Activated CD8-positive, alpha-beta memory T cell treated with anti-CD3 and anti-CD28 coated beads, Interleukin-2, amount 10 ng/mL, durations not matched to agents 7 days and 5 days (primary cell): Measurements from ENCODE around the gene CAMK2B. TPM values are rescaled to one million over a fixed set of nuclear protein-coding genes. Genes with fewer than 3 reads are reported as not detected.

Source experiments
- ATAC-seq: fragments of 150-1000 bp; cut with Tn5 transposase; one replicate; pipeline ENCODE4 v1.10.0; 2021; ENCODE audit warnings: moderate library complexity
- CTCF ChIA-PET: fragments of 350-600 bp; sonication (Branson Sonifier 250); formaldehyde crosslinking; loops from one replicate; lab custom pipeline; 2021; ENCODE audit warnings: antibody characterized with exemption; lab: Charles Lee
- DNase-seq: peaks from one replicate; pipeline ENCODE4 v3.0.0-alpha.2; 2020
- H3K27ac Mint-ChIP-seq: one replicate; pipeline ENCODE4 v1.8.0; 2021; ENCODE audit warnings: mild to moderate bottlenecking, mixed read lengths
- H3K27me3 Mint-ChIP-seq: one replicate; pipeline ENCODE4 v1.8.0; 2021; ENCODE audit warnings: mixed read lengths
- H3K36me3 Mint-ChIP-seq: one replicate; pipeline ENCODE4 v1.8.0; 2021; ENCODE audit warnings: mild to moderate bottlenecking, mixed read lengths
- H3K4me1 Mint-ChIP-seq: one replicate; pipeline ENCODE4 v1.8.0; 2021; ENCODE audit warnings: mixed read lengths
- H3K4me3 Mint-ChIP-seq: one replicate; pipeline ENCODE4 v1.8.0; 2021; ENCODE audit warnings: mild to moderate bottlenecking, moderate library complexity, mixed read lengths
- H3K9me3 Mint-ChIP-seq: one replicate; pipeline ENCODE4 v1.8.0; 2022; ENCODE audit warnings: low read depth, mixed read lengths
- total RNA-seq, 2 experiments: library from RNA; stranded (reverse); gene quantifications; one replicate each; pipeline ENCODE4 v1.2.3, GENCODE V29; 2021

CAMK2B gene
- total RNA-seq, 2 experiments from 2014 or later: 0.63 TPM; not detected in 1

- ATAC-seq: no peak
These were observed 89.1 kb downstream of the CAMK2B start for GRCh38 chr7:44236333-44236728.

GRCh38 chr7:44235582-44236332 lies 89.6 kb downstream of the CAMK2B start:
- Mint-ChIP-seq H3K4me3 (no peak overlapping the region), H3K4me1 (no peaks in the 10 kb centered on the region), H3K27me3 (no peaks in the 10 kb centered on the region), H3K27ac (no peak overlapping the region), H3K9me3 (no peaks in the 10 kb centered on the region), H3K36me3 (no peaks in the 10 kb centered on the region)
- DNase-seq: no peak
- no peak for ATAC-seq
- CTCF ChIA-PET: no interaction called here

More at GRCh38 chr7:44236333-44236728, 89.1 kb downstream of the CAMK2B start:
- H3K4me3 Mint-ChIP-seq: no peak overlapping the region
- CTCF ChIA-PET: interaction anchor here (0.8 kb wide), 1 partner anchor 12 kb away, joined by 3 read pairs; no protein-coding TSS in a partner anchor
- no peaks in the 10 kb centered on the region for H3K36me3 Mint-ChIP-seq
- H3K9me3 Mint-ChIP-seq: no peaks in the 10 kb centered on the region
- H3K4me1 Mint-ChIP-seq: peaks cover 2% of the 10 kb centered on the region
- DNase-seq: no peak
- H3K27me3 Mint-ChIP-seq: no peaks in the 10 kb centered on the region
- H3K27ac Mint-ChIP-seq: no peak overlapping the region

GRCh38 chr7:44235066-44235465 lies 90.3 kb downstream of the CAMK2B start:
- Mint-ChIP-seq H3K27ac (no peak overlapping the region), H3K27me3 (no peaks in the 10 kb centered on the region), H3K4me3 (no peak overlapping the region), H3K9me3 (no peaks in the 10 kb centered on the region), H3K4me1 (no peaks in the 10 kb centered on the region), H3K36me3 (no peaks in the 10 kb centered on the region)
- CTCF ChIA-PET: no interaction called here
- ATAC-seq: no peak
- no peak for DNase-seq

GRCh38 chr7:44232901-44233715 lies 92.3 kb downstream of the CAMK2B start:
- Mint-ChIP-seq H3K36me3 (no peaks in the 10 kb centered on the region), H3K4me3 (no peak overlapping the region), H3K27me3 (no peaks in the 10 kb centered on the region), H3K4me1 (no peaks in the 10 kb centered on the region), H3K27ac (no peak overlapping the region), H3K9me3 (no peaks in the 10 kb centered on the region)
- ATAC-seq (no peak), DNase-seq (no peak)
- CTCF ChIA-PET: no interaction called here

- Mint-ChIP-seq H3K27ac (no peak overlapping the region), H3K4me1 (no peaks in the 10 kb centered on the region), H3K27me3 (no peaks in the 10 kb centered on the region), H3K36me3 (no peaks in the 10 kb centered on the region), H3K4me3 (no peak overlapping the region), H3K9me3 (no peaks in the 10 kb centered on the region)
- ATAC-seq: no peak
- CTCF ChIA-PET: interaction anchor here (2.3 kb wide), 1 partner anchor 9 kb away, joined by 5 read pairs; no protein-coding TSS in a partner anchor
- DNase-seq: no peak
These were observed 93.0 kb downstream of the CAMK2B start for GRCh38 chr7:44232396-44232795.

- DNase-seq (no peak), ATAC-seq (no peak)
- no peaks in the 10 kb centered on the region for H3K36me3 Mint-ChIP-seq
- no peaks in the 10 kb centered on the region for H3K4me1 Mint-ChIP-seq
- H3K27ac Mint-ChIP-seq: no peak overlapping the region
- H3K9me3 Mint-ChIP-seq: no peaks in the 10 kb centered on the region
- CTCF ChIA-PET: interaction anchor here (2.3 kb wide), 1 partner anchor 10 kb away, joined by 5 read pairs; no protein-coding TSS in a partner anchor
- no peaks in the 10 kb centered on the region for H3K27me3 Mint-ChIP-seq
- H3K4me3 Mint-ChIP-seq: no peak overlapping the region
These were observed 94.3 kb downstream of the CAMK2B start for GRCh38 chr7:44231088-44231487.

GRCh38 chr7:44230286-44230685 lies 95.1 kb downstream of the CAMK2B start:
- Mint-ChIP-seq H3K9me3 (no peaks in the 10 kb centered on the region), H3K27me3 (no peaks in the 10 kb centered on the region), H3K36me3 (no peaks in the 10 kb centered on the region), H3K4me3 (no peak overlapping the region), H3K27ac (no peak overlapping the region), H3K4me1 (no peaks in the 10 kb centered on the region)
- no peak for DNase-seq
- ATAC-seq: no peak
- CTCF ChIA-PET: interaction anchor here (1.5 to 2.3 kb wide), 2 partner anchors 11 to 335 kb away, joined by 3 to 5 read pairs; no protein-coding TSS in a partner anchor

GRCh38 chr7:44229546-44230105 lies 95.8 kb downstream of the CAMK2B start:
- no peak for ATAC-seq
- no peak overlapping the region for H3K4me3 Mint-ChIP-seq
- H3K9me3 Mint-ChIP-seq: no peaks in the 10 kb centered on the region
- DNase-seq: no peak
- no peaks in the 10 kb centered on the region for H3K36me3 Mint-ChIP-seq
- CTCF ChIA-PET: interaction anchor here (1.5 kb wide), 1 partner anchor 336 kb away, joined by 3 read pairs; no protein-coding TSS in a partner anchor
- no peak overlapping the region for H3K27ac Mint-ChIP-seq
- no peaks in the 10 kb centered on the region for H3K4me1 Mint-ChIP-seq
- no peaks in the 10 kb centered on the region for H3K27me3 Mint-ChIP-seq

GRCh38 chr7:44228571-44229350 lies 96.6 kb downstream of the CAMK2B start:
- H3K9me3 Mint-ChIP-seq: no peaks in the 10 kb centered on the region
- peaks cover 2% of the 10 kb centered on the region for H3K27me3 Mint-ChIP-seq
- no peaks in the 10 kb centered on the region for H3K36me3 Mint-ChIP-seq
- CTCF ChIA-PET: no interaction called here
- ATAC-seq: no peak
- no peak overlapping the region for H3K27ac Mint-ChIP-seq
- H3K4me1 Mint-ChIP-seq: no peaks in the 10 kb centered on the region
- H3K4me3 Mint-ChIP-seq: no peak overlapping the region
- no peak for DNase-seq

GRCh38 chr7:44227911-44228310 lies 97.5 kb downstream of the CAMK2B start:
- CTCF ChIA-PET: no interaction called here
- no peaks in the 10 kb centered on the region for H3K36me3 Mint-ChIP-seq
- no peak for DNase-seq
- H3K4me1 Mint-ChIP-seq: no peaks in the 10 kb centered on the region
- H3K27me3 Mint-ChIP-seq: peaks cover 2% of the 10 kb centered on the region
- no peak overlapping the region for H3K4me3 Mint-ChIP-seq
- ATAC-seq: no peak
- no peak overlapping the region for H3K27ac Mint-ChIP-seq
- H3K9me3 Mint-ChIP-seq: no peaks in the 10 kb centered on the region

GRCh38 chr7:44226396-44226753 lies 99.0 kb downstream of the CAMK2B start:
- CTCF ChIA-PET: no interaction called here
- Mint-ChIP-seq H3K36me3 (no peaks in the 10 kb centered on the region), H3K9me3 (no peaks in the 10 kb centered on the region), H3K4me3 (no peak overlapping the region), H3K27ac (no peak overlapping the region), H3K27me3 (peaks cover 2% of the 10 kb centered on the region), H3K4me1 (no peaks in the 10 kb centered on the region)
- DNase-seq (no peak), ATAC-seq (no peak)

- Mint-ChIP-seq H3K4me1 (no peaks in the 10 kb centered on the region), H3K27me3 (peaks cover 2% of the 10 kb centered on the region), H3K27ac (no peak overlapping the region), H3K36me3 (no peaks in the 10 kb centered on the region), H3K9me3 (no peaks in the 10 kb centered on the region), H3K4me3 (no peak overlapping the region)
- ATAC-seq: no peak
- CTCF ChIA-PET: no interaction called here
- no peak for DNase-seq
These were observed 99.6 kb downstream of the CAMK2B start for GRCh38 chr7:44225566-44226395.
